GM23338 (cell line): Measurements from ENCODE around the gene CGGBP1. TPM values are rescaled to one million over a fixed set of nuclear protein-coding genes. Genes with fewer than 3 reads are reported as not detected.

Experiments used
- CREB1 ChIP-seq: fragments of 250-450 bp; sonication (Bioruptor Pico); IDR thresholded peaks from 2 replicates; pipeline ENCODE4 v1.5.0; 2020; ENCODE audit warnings: low read depth, mild to moderate bottlenecking, moderate library complexity
- EZH2phosphoT487 ChIP-seq: fragments of 200-600 bp; sonication (generic); IDR thresholded peaks from one replicate; pipeline ENCODE4 v1.8.1; 2018; ENCODE audit warnings: antibody characterized with exemption; ENCODE audit not compliant: unreplicated experiment
- JUNB ChIP-seq: IDR thresholded peaks from one replicate; pipeline ENCODE4 v1.6.1; 2016; ENCODE audit warnings: antibody characterized with exemption; ENCODE audit not compliant: unreplicated experiment
- NANOG ChIP-seq: IDR thresholded peaks from 2 replicates; pipeline ENCODE4 v1.6.1; 2016; ENCODE audit warnings: antibody characterized with exemption, borderline replicate concordance
- POLR2AphosphoS5 ChIP-seq: IDR thresholded peaks from 2 replicates; pipeline ENCODE4 v1.6.1; 2016; ENCODE audit warnings: antibody characterized with exemption, low read depth
- REST ChIP-seq: IDR thresholded peaks from one replicate; pipeline ENCODE4 v1.6.1; 2018; ENCODE audit warnings: antibody characterized with exemption; ENCODE audit not compliant: unreplicated experiment
- polyA plus RNA-seq: library from polyadenylated mRNA; unstranded; fragments of >200 nt; fragmentation: Nextera tagmentation; extraction: Ambion mirVana; gene quantifications from 2 replicates; pipeline ENCODE4 v1.2.1, GENCODE V29; 2016
- total RNA-seq: library from RNA; depleted of rRNA; stranded (reverse); fragments of >200 nt; shearing (Covaris generic); gene quantifications from 2 replicates; pipeline ENCODE4 v1.2.3, GENCODE V29; 2014
- TF ChIP-seq, protein P1 (sequence below): fragments of 250-450 bp; sonication (Bioruptor Pico); IDR thresholded peaks from 2 replicates; pipeline ENCODE4 v1.5.0; 2020; ENCODE audit warnings: mild to moderate bottlenecking, moderate library complexity
- TF ChIP-seq, protein P2 (sequence below): IDR thresholded peaks from 2 replicates; pipeline ENCODE4 v1.6.1; 2016; ENCODE audit warnings: antibody characterized with exemption

The CGGBP1 gene
- total and polyA plus RNA-seq, 2 experiments from 2014 or later: 55.5 to 63.5 TPM

DNA sequence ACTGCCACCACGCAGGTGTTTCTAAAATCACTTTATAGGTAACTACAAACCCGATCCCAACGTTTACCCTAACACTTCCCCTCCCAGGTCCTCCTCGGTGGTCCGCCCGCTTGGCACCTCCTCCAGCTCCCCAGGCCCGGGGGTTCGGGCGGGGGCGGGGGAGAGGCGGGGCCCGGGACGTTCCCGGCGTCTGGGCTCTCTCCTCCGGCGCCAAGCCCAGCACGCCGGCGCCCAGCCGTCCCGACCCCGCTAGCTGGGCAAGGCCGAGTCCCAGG is 562 bp downstream of the CGGBP1 start (continued):
- TF ChIP-seq, protein P1, sequence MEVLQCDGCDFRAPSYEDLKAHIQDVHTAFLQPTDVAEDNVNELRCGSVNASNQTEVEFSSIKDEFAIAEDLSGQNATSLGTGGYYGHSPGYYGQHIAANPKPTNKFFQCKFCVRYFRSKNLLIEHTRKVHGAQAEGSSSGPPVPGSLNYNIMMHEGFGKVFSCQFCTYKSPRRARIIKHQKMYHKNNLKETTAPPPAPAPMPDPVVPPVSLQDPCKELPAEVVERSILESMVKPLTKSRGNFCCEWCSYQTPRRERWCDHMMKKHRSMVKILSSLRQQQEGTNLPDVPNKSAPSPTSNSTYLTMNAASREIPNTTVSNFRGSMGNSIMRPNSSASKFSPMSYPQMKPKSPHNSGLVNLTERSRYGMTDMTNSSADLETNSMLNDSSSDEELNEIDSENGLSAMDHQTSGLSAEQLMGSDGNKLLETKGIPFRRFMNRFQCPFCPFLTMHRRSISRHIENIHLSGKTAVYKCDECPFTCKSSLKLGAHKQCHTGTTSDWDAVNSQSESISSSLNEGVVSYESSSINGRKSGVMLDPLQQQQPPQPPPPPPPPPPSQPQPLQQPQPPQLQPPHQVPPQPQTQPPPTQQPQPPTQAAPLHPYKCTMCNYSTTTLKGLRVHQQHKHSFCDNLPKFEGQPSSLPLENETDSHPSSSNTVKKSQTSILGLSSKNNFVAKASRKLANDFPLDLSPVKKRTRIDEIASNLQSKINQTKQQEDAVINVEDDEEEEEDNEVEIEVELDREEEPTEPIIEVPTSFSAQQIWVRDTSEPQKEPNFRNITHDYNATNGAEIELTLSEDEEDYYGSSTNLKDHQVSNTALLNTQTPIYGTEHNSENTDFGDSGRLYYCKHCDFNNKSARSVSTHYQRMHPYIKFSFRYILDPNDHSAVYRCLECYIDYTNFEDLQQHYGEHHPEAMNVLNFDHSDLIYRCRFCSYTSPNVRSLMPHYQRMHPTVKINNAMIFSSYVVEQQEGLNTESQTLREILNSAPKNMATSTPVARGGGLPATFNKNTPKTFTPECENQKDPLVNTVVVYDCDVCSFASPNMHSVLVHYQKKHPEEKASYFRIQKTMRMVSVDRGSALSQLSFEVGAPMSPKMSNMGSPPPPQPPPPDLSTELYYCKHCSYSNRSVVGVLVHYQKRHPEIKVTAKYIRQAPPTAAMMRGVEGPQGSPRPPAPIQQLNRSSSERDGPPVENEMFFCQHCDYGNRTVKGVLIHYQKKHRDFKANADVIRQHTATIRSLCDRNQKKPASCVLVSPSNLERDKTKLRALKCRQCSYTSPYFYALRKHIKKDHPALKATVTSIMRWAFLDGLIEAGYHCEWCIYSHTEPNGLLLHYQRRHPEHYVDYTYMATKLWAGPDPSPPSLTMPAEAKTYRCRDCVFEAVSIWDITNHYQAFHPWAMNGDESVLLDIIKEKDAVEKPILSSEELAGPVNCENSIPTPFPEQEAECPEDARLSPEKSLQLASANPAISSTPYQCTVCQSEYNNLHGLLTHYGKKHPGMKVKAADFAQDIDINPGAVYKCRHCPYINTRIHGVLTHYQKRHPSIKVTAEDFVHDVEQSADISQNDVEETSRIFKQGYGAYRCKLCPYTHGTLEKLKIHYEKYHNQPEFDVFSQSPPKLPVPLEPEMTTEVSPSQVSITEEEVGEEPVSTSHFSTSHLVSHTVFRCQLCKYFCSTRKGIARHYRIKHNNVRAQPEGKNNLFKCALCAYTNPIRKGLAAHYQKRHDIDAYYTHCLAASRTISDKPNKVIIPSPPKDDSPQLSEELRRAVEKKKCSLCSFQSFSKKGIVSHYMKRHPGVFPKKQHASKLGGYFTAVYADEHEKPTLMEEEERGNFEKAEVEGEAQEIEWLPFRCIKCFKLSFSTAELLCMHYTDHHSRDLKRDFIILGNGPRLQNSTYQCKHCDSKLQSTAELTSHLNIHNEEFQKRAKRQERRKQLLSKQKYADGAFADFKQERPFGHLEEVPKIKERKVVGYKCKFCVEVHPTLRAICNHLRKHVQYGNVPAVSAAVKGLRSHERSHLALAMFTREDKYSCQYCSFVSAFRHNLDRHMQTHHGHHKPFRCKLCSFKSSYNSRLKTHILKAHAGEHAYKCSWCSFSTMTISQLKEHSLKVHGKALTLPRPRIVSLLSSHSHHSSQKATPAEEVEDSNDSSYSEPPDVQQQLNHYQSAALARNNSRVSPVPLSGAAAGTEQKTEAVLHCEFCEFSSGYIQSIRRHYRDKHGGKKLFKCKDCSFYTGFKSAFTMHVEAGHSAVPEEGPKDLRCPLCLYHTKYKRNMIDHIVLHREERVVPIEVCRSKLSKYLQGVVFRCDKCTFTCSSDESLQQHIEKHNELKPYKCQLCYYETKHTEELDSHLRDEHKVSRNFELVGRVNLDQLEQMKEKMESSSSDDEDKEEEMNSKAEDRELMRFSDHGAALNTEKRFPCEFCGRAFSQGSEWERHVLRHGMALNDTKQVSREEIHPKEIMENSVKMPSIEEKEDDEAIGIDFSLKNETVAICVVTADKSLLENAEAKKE (CRISPR knock-in tag): no peak
- TF ChIP-seq POLR2AphosphoS5 (no peak), NANOG (no peak), JUNB (no peak), EZH2phosphoT487 (no peak), REST (no peak), CREB1 (CRISPR knock-in tag) (no peak)
- TF ChIP-seq, protein P2, sequence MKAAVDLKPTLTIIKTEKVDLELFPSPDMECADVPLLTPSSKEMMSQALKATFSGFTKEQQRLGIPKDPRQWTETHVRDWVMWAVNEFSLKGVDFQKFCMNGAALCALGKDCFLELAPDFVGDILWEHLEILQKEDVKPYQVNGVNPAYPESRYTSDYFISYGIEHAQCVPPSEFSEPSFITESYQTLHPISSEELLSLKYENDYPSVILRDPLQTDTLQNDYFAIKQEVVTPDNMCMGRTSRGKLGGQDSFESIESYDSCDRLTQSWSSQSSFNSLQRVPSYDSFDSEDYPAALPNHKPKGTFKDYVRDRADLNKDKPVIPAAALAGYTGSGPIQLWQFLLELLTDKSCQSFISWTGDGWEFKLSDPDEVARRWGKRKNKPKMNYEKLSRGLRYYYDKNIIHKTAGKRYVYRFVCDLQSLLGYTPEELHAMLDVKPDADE: no peak
